ENCODE data around the gene PNMA3.
"Not testable (repeated sequence)": the region's sequence is repeated elsewhere in the genome, so short reads cannot be mapped to it uniquely, and the experiment has no call there.

PNMA3 gene

GRCh38 chrX:153063315-153063714 is 7.0 kb downstream of the PNMA3 start:
- Histone ChIP-seq H3K9me3 (ENCODE audit: insufficient read depth, low read length) (no peaks in the 10 kb centered on the region), H3K27me3 (ENCODE audit: insufficient read depth, insufficient read length) (no peaks in the 10 kb centered on the region), H3K4me3 (ENCODE audit: insufficient read length, low read depth) (no peak overlapping the region), H3K9ac (ENCODE audit: insufficient read length, low read depth) (no peak overlapping the region), H3K36me3 (ENCODE audit: insufficient read depth, insufficient read length, low read length) (peaks cover 4% of the 10 kb centered on the region), H3K4me1 (ENCODE audit: insufficient read depth, insufficient read length) (no peaks in the 10 kb centered on the region)
- DNase-seq (ENCODE audit: low read depth, low spot score): no peak
- TF ChIP-seq YY1 (IDR thresholded peaks at IDR 0.05; ENCODE audit: insufficient read depth, insufficient read length) (no peak), ZNF274 (IDR thresholded peaks at IDR 0.05; ENCODE audit: low read depth, low read length) (no peak), SUZ12 (IDR thresholded peaks at IDR 0.05; ENCODE audit: extremely low read depth, insufficient read depth, insufficient read length) (no peak)

- no peak for DNase-seq (ENCODE audit: low read depth, low spot score)
- H3K27me3 ChIP-seq (ENCODE audit: insufficient read depth, insufficient read length): no peaks in the 10 kb centered on the region
- TF ChIP-seq YY1 (IDR thresholded peaks at IDR 0.05; ENCODE audit: insufficient read depth, insufficient read length): no peak
- TF ChIP-seq SUZ12 (IDR thresholded peaks at IDR 0.05; ENCODE audit: extremely low read depth, insufficient read depth, insufficient read length): no peak
- TF ChIP-seq ZNF274 (IDR thresholded peaks at IDR 0.05; ENCODE audit: low read depth, low read length): no peak
- no peak overlapping the region for H3K4me3 ChIP-seq (ENCODE audit: insufficient read length, low read depth)
- H3K9ac ChIP-seq (ENCODE audit: insufficient read length, low read depth): no peak overlapping the region
- no peaks in the 10 kb centered on the region for H3K36me3 ChIP-seq (ENCODE audit: insufficient read depth, insufficient read length, low read length)
- H3K9me3 ChIP-seq (ENCODE audit: insufficient read depth, low read length): no peaks in the 10 kb centered on the region
- H3K4me1 ChIP-seq (ENCODE audit: insufficient read depth, insufficient read length): no peaks in the 10 kb centered on the region
Observed at GRCh38 chrX:153064061-153064460, 7.8 kb downstream of the PNMA3 start.

DNA sequence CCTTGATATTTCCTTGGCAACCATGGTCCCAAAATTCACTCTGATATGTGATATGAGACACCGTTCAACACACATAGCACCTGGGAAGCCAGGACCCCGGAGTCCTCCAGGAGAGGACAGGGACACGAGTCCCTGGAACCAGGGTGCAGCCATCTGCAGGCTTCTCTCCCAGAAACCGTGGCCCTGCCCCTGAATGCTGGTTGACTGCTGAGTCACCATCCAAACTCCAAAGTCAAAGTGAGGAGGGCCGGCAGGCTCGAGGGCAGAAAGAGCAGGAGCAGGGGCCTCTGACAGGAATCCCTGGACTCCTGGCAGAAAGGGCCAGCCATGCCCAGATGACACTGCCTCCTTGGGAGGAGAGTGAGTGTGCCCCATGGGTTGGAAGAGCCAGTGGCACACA is 9.1 kb downstream of the PNMA3 start:
- TF ChIP-seq ZNF274 (IDR thresholded peaks at IDR 0.05; ENCODE audit: low read depth, low read length): no peak
- TF ChIP-seq SUZ12 (IDR thresholded peaks at IDR 0.05; ENCODE audit: extremely low read depth, insufficient read depth, insufficient read length): no peak
- TF ChIP-seq YY1 (IDR thresholded peaks at IDR 0.05; ENCODE audit: insufficient read depth, insufficient read length): no peak
- DNase-seq (ENCODE audit: low read depth, low spot score): no peak
- no peak overlapping the region for H3K9ac ChIP-seq (ENCODE audit: insufficient read length, low read depth)

GRCh38 chrX:153066402-153066801 is 10.1 kb downstream of the PNMA3 start:
- not testable (repeated sequence) for H3K36me3 ChIP-seq (ENCODE audit: insufficient read depth, insufficient read length, low read length); DNase-seq (ENCODE audit: low read depth, low spot score); H3K4me1 ChIP-seq (ENCODE audit: insufficient read depth, insufficient read length); H3K27me3 ChIP-seq (ENCODE audit: insufficient read depth, insufficient read length); H3K9me3 ChIP-seq (ENCODE audit: insufficient read depth, low read length); H3K4me3 ChIP-seq (ENCODE audit: insufficient read length, low read depth); H3K9ac ChIP-seq (ENCODE audit: insufficient read length, low read depth)

More for the DNA sequence above, 9.1 kb downstream of the PNMA3 start:
- no peaks in the 10 kb centered on the region for H3K36me3 ChIP-seq (ENCODE audit: insufficient read depth, insufficient read length, low read length)
- H3K9me3 ChIP-seq (ENCODE audit: insufficient read depth, low read length): no peaks in the 10 kb centered on the region
- H3K4me3 ChIP-seq (ENCODE audit: insufficient read length, low read depth): no peak overlapping the region
- H3K4me1 ChIP-seq (ENCODE audit: insufficient read depth, insufficient read length): no peaks in the 10 kb centered on the region
- no peaks in the 10 kb centered on the region for H3K27me3 ChIP-seq (ENCODE audit: insufficient read depth, insufficient read length)

DNA sequence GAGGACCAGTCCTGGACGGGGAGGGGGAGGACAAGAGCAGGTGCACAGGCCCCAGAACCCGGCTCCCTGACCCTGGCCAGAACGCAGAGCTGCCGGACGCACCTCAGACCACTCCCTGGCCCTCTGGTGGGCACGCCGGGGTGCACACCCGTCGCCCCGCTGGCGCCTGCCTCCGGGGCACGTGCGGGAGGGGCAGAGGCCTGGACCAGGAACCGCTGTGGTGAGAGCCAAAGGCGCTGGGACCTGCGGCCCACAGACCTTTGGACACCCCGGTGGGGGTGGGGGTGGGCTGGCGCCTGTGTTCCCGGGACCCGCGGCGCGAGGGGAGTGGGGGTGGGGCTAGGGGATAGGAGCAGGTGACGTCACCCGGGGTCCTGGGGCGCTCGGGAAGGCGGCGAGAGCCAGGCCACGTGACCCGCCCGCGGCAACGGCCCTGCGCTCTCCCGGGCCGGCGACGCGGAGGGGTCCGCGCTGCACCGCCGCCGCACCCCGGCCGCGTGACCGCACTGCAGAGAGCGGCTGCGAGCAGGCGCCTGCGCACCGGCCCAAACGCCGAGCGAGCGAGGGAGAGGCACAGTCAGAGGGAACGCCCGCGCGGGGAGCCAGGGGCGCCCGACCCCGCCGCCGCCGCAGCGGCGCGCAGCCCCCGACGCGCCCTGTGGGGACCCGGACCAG is 15.8 kb downstream of the PNMA3 start, which contains the start of gene PNMA6A:
Gene PNMA6A, plus strand, starts transcription at position 546 of the 675 bp plus-strand sequence. CDS start 609 bp downstream, outside the sequence.
- not testable (repeated sequence) for DNase-seq (ENCODE audit: low read depth, low spot score)

GRCh38 chrX:153073331-153073730 is 17.1 kb downstream of the PNMA3 start:
- H3K27me3 ChIP-seq (ENCODE audit: insufficient read depth, insufficient read length); H3K4me1 ChIP-seq (ENCODE audit: insufficient read depth, insufficient read length); H3K36me3 ChIP-seq (ENCODE audit: insufficient read depth, insufficient read length, low read length); H3K9me3 ChIP-seq (ENCODE audit: insufficient read depth, low read length); H3K9ac ChIP-seq (ENCODE audit: insufficient read length, low read depth); DNase-seq (ENCODE audit: low read depth, low spot score); H3K4me3 ChIP-seq (ENCODE audit: insufficient read length, low read depth): not testable (repeated sequence)

More for the DNA sequence above, 15.8 kb downstream of the PNMA3 start, which contains the start of gene PNMA6A:
- H3K36me3 ChIP-seq (ENCODE audit: insufficient read depth, insufficient read length, low read length); H3K4me1 ChIP-seq (ENCODE audit: insufficient read depth, insufficient read length); H3K4me3 ChIP-seq (ENCODE audit: insufficient read length, low read depth); H3K9ac ChIP-seq (ENCODE audit: insufficient read length, low read depth); H3K9me3 ChIP-seq (ENCODE audit: insufficient read depth, low read length); H3K27me3 ChIP-seq (ENCODE audit: insufficient read depth, insufficient read length): not testable (repeated sequence)

GRCh38 chrX:153074262-153074899 is 18.1 kb downstream of the PNMA3 start:
- DNase-seq (ENCODE audit: low read depth, low spot score): no peak
- H3K9ac ChIP-seq (ENCODE audit: insufficient read length, low read depth): no peak overlapping the region
- no peaks in the 10 kb centered on the region for H3K27me3 ChIP-seq (ENCODE audit: insufficient read depth, insufficient read length)
- H3K4me1 ChIP-seq (ENCODE audit: insufficient read depth, insufficient read length): no peaks in the 10 kb centered on the region
- no peak overlapping the region for H3K4me3 ChIP-seq (ENCODE audit: insufficient read length, low read depth)
- no peaks in the 10 kb centered on the region for H3K9me3 ChIP-seq (ENCODE audit: insufficient read depth, low read length)
- TF ChIP-seq ZNF274 (IDR thresholded peaks at IDR 0.05; ENCODE audit: low read depth, low read length): no peak
- TF ChIP-seq YY1 (IDR thresholded peaks at IDR 0.05; ENCODE audit: insufficient read depth, insufficient read length): no peak
- no peak for TF ChIP-seq SUZ12 (IDR thresholded peaks at IDR 0.05; ENCODE audit: extremely low read depth, insufficient read depth, insufficient read length)
- H3K36me3 ChIP-seq (ENCODE audit: insufficient read depth, insufficient read length, low read length): no peaks in the 10 kb centered on the region

Data from NT2/D1 (cell line).